GM18858 (cell line): ENCODE data around the gene PAFAH1B1.
"Not testable (repeated sequence)": the region's sequence is repeated elsewhere in the genome, so short reads cannot be mapped to it uniquely, and the experiment has no call there.

ENCODE experiments used
- ATAC-seq: cut with Tn5 transposase; IDR thresholded peaks from one replicate; pipeline ENCODE4 v1.9.1; 2021; ENCODE audit not compliant: unreplicated experiment

Gene PAFAH1B1

DNA sequence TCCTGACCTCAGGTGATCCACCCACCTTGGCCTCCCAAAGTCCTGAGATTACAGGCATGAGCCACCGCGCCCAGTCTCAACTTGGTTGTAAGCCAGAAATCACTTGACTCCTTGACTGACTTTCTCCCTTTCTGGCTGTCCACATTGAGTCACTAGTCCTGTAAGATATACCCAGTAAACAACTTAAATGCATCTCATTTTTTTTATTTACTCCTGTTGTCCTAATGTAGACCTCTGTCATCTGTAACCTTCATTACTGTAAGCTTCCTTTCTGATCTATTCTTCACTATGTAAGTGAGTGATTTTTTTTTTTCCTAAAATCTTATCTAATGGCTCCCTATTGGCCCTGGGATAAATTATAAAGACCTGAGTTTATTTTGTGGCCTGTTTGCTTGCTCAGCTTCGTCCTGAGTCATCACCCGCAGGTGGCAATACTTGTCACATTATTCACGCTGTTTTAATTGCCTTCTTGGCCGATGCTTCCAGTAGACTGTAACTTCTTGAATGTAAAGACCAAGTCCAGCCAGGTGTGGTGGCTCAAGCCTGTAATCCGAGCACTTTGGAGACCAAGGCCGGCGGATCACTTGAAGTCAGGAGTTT lies 41.0 kb downstream of the PAFAH1B1 start:
- ATAC-seq, result no peak

DNA sequence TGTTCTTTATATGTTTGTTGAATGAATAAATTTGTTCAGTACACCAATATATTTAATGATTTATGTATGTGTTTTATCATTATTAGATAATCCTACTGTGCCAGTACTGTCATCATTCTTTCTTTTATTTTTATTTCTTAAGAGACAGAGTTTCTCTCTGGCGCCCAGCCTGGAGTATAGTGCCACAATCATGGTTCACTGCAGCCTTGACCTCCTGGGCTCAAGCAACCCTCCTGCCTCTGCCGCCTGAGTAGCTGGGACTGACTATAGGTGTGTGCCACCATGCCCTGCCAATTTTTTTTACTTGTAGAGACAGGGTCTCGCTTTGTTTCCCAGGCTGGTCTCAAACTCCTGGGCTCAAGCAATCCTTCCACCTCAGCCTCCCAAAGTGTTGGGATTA lies 41.8 kb downstream of the PAFAH1B1 start:
- ATAC-seq, result no peak

DNA sequence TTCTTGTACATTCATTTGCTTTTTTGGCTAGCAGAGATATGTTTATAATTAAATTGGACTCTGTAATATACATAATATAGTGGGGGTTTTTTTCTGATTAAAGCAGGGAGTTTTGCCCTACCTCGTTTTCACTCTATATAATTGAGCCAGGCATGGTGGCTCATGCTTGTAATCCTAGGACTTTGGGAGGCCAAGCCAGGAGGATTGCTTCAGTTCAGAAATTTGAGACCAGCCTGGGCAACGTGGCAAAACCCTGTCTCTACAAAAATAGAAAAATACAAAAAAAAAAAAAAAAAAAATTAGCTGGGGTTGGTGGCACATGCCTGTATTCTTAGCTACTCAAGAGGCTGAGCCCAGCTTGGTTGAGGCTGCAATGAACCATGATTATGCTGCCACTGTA lies 42.2 kb downstream of the PAFAH1B1 start:
- ATAC-seq, result no peak

DNA sequence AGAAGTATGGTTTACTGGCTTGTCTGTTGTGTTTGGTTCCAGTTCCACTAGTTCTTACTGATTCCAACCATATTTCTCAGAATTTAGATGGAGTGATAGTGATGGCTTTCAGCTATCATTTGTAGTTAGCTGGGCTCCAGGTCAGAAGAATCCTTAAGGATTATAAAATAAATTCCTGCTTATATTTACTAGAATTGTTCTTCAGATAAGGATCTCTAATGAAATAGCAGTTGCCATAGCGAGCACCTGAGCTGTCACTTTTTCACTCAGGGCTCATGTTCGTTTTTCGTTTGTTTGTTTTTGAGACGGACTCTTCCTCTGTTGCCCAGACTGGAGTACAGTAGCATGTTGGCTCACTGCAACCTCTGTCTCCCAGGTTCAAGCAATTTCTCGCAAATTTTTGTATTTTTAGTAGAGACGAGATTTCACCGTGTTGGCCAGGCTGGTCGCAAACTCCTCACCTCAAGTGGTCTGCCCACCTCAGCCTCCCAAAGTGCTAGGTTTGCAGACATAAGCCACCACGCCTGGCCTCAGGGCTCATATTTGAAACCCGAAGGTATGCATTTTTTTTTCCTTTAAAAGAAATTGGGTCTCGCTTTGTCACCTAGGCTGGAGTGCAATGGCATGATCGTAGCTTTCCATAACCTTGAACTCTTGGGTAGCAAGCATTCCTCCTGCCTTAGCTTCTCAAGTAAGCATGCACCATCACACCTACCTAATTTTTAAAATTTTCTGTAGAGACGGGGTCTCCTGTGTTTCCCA lies 42.9 kb downstream of the PAFAH1B1 start:
- no peak for ATAC-seq

DNA sequence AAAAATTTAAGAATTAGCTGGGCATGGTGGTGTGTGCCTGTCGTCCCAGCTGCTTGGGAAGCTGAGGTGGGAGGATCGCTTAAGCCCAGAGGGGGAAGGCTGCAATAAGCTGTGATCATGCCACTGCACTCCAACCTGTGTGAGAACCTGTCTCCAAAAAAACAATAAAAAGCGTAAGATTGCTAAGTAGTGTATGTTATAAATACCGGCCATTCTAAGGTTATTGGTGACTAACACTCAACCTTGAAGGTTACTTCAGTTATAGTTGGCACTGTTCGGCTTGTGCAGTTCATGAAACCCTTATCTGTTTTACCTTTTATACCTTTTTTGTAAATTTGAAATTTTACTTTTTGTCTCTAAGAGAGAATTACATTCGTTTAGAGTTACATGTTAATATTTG lies 44.0 kb downstream of the PAFAH1B1 start:
- ATAC-seq, result no peak

DNA sequence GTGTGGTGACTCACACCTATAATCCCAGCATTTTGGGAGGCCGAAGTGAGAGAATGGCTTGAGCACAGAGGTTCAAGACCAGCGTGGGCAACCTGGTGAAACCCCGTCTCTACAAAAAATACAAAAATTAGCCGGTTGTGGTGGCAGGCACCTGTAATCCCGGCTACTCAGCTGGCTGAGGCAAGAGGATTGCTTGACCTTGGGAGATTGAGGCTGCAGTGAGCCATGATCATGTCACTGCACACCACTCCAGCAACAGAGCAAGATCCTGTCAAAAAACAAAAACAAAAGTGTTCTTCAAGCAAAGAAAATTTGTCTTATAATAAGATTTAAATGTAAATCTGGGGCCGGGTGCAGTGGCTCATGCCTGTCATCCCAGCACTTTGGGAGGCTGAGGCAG lies 51.5 kb downstream of the PAFAH1B1 start:
- no peak for ATAC-seq

DNA sequence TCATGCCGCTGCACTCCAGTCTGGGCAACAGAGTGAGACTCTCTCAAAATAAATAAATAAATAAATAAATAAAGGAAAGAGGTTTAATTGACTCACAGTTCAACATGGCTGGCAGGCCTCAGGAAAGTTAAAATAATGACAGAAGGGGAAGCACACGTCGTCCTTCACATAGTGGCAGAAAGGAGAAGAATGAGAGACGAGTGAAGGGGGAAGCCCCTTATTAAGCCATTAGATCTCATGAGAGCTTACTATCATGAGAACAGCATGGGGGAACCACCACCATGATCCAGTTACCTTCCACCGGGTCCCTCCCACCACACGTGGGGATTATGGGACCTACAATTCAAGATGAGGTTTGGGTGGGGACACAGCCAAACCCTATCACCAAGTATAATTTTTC lies 54.5 kb downstream of the PAFAH1B1 start:
- no peak for ATAC-seq

DNA sequence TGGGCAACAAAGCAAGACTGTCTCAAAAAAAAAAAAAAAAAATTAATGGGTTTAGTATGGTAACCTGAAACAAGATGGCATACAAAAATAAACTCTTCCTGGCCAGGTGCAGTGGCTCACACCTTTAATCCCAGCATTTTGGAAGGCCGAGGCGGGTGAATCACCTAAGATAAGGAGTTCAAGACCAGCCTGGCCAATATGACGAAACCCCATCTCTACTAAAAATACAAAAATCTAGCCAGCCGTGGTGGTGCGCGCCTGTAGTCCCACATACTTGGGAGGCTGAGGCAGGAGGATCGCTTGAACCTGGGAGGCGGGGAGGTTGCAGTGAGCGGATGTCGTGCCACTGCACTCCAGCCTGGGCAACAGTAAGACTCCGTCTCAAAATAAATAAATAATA lies 55.7 kb downstream of the PAFAH1B1 start:
- ATAC-seq, result no peak

DNA sequence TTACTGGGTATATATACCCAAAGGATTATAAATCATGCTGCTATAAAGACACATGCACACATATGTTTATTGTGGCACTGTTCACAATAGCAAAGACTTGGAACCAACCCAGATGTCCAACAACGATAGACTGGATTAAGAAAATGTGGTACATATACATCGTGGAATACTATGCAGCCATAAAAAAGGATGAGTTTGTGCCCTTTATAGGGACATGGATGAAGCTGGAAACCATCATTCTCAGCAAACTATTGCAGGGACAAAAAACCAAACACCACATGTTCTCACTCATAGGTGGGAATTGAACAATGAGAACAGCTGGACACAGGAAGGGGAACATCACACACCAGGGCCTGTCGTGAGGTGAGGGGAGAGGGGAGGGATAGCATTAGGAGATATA lies 59.5 kb downstream of the PAFAH1B1 start:
- not testable (repeated sequence) for ATAC-seq

DNA sequence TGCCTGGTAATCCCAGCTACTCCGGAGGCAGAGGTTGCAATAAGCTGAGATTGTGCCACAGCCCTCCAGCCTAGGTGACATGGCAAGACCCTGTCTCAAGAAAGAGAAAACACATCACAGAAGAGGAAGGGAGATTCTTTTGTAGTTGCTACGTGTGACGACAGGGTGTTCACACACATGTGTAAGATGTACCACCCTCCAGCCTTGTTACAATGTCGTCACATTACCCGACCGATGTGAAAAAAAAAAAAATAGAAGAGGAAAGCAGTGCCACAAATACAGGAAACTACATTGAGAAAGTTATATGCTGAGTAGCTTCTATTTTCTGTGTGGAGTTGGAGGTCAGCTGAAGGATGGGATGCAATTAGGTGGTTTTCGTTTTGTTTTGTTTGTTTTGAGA lies 62.1 kb downstream of the PAFAH1B1 start:
- no peak for ATAC-seq

DNA sequence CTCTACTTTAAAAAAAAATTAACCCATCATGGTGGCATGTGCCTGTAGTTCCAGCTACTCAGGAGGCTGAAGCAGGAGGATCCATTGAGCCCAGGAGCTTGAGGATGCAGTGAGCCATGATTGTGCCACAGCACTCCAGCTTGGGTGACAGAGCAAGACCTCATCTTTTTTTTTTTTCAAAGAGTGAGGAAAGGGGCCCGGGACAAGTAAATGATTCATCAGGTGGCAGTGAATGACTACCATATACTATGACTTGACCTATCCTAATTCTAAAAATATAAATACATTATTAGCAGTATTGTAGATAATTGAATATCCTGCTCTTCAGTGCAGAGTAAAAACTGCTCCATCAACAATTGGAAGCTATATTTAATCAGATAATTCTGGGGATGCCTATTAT lies 62.8 kb downstream of the PAFAH1B1 start:
- ATAC-seq, result no peak

DNA sequence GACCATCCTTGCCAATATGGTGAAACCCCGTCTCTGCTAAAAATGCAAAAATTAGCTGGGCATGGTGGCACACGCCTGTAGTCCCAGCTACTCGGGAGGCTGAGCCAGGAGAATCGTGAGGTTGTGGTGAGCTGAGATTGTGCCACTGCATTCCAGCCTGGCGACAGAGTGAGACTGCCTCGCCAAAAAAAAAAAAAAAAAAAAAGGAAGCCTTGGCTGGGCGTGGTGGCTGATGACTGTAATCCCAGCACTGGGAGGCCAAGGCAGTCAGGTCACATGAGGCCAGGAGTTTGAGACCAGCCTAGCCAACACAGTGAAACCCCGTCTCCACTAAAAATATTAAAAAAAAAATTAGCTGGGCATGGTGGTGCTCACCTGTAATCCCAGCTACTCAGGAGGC lies 65.9 kb downstream of the PAFAH1B1 start:
- ATAC-seq, result not testable (repeated sequence)

DNA sequence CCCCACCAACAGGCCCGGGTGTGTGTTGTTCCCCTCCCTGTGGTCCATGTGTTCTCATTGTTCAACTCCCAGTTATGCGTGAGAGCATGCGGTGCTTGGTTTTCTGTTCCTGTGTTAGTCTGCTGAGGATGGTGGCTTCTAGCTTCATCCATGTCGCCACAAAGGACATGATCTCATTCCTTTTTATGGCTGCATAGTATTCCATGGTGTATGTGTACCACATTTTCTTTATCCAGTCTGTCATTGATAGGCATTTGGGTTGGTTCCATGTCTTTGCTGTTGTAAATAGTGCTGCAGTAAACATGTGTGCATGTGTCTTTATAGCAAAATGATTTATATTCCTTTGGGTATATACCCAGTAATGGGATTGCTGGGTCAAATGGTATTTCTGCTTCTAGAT lies 67.0 kb downstream of the PAFAH1B1 start:
- not testable (repeated sequence) for ATAC-seq

DNA sequence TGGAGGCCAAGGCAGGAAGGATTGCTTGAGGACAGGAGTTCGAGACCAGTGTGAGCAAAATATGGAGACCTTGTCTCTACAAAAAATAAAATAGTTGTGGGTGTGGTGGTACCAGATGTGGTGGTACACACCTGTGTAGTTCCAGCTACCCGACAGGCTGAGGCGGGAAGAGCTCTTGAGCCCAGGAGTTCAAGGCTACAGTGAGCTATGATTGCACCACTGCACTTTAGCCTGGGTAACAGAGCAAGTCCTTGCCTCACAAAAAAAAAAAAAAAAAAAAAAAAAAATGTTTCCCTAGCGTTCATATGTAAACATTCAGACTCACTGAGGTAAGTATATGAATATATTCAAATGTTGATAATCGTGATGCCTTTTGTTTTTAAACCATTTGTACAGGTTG lies 78.6 kb downstream of the PAFAH1B1 start:
- ATAC-seq, result no peak

DNA sequence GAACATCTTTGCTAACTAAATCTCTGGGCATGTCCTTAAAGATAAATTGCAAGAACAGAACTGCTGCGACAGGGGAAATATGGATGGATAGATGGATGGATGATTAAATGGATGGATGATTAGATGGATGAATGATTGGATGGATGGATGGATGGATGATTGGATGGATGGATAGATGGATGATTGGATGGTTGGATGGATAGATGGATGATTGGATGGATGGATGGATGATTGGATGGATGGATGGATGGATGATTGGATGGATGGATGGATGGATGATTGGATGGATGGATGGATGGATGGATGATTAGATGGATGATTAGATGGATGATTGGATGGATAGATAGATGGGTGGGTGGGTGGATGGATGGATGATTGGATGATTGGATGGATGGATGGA lies 85.8 kb downstream of the PAFAH1B1 start:
- not testable (repeated sequence) for ATAC-seq

DNA sequence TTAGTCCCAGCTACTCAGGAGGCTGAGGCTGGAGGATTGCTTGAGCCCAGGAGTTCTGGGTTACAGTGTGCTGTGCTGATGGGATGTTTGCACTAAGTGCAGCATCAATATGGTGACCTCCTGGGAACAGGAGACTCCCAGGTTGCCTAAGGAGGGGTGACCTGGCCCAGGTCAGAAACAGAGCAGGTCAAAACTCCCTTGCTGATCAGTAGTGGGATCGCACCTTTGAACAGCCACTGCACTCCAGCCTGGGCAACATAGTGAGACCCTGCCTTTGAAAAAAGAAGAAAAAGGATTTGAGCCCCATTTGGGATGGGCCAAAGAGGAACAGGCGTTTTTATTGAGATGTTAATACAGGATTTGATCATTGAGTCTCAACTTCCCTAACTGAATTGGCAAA lies 87.5 kb downstream of the PAFAH1B1 start:
- no peak for ATAC-seq

DNA sequence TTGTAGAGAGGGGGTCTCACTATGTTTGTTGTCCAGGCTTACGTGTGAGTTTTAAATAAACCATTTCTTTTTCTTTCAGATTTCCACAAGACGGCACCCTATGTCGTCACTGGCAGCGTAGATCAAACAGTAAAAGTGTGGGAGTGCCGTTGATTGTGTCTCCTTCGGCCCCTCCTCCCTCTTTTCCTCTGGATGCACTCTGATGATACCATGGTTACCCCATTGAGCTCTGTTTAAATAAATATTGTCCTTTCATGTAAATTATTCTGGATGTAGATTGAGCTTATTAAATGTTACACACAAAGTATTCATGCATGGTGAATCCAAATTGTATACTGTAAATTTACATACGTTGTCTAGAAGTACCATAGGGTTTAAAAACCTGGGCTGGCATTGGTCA lies 88.2 kb downstream of the PAFAH1B1 start:
- ATAC-seq, result no peak

DNA sequence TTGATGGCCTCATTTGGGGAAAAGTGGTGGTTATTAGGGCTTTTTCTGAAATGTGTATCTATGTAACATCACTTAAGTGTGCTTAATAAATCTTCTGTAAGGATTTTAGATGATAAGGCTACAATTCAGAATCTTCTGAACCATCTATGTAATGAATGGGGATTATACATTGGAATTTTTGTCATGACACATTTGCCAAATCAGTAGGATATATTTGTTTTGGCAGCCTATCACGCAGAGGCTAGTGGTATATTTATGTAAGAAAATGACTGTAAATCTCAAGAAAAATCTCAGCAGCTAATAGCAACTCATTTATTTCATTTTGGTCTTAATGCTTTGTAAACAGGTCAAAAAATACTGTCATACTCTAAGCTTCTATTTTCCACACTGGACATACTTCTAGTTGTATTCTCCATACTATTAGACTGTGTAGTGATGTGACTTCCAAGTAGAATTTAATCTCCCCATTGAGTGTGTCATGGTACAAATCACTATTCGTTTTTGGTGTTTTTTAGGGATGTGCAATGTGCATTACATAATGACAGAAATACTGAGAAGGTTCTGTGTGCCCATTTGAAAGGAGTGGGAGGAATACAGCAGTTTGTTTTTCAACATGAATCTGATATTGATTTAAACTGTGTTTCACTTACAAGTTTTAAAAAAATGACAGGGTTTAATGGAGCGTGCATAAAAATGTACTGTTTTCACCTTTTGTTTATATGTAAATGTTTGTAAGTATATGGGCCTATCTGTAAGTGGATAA lies 88.9 kb downstream of the PAFAH1B1 start:
- ATAC-seq, result no peak

DNA sequence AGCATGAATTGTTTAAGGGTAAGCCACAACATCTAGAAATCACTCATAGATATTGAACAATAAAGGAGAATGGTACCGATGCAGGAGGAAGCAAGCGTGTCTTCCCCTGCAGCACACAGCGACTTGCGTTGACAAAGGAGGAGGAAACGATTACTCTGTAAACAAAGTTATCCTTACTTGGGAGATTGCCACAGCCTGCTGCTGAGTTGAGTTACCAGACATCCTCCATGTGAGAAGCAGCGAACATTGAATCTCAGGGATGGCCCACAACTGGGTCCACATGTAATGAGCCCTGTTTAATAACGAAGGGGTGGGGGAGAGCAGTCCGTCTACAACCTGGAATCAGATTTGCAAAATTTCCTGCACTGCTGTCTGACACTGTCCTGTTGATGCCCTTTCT lies 90.5 kb downstream of the PAFAH1B1 start:
- ATAC-seq, result no peak

DNA sequence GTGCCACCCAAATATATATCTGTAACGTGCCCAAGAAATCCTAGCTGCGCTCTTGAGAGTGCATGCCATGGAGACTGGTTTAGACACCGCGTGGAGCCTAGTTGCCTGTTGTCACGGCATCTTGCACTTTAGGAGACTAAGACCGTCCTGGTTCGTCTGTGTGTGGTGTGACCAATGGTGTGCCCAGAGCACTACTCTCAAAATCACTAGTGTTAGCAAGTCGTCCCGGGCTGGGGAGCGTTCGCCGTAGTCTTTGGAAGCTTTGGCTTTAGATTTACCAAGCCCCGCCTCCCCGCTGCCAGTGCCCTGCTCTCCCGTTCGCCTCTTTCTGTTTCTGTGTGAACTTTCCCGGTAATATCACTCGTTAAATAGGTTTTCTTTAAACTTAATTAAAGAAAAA lies 91.1 kb downstream of the PAFAH1B1 start:
- ATAC-seq, result no peak

DNA sequence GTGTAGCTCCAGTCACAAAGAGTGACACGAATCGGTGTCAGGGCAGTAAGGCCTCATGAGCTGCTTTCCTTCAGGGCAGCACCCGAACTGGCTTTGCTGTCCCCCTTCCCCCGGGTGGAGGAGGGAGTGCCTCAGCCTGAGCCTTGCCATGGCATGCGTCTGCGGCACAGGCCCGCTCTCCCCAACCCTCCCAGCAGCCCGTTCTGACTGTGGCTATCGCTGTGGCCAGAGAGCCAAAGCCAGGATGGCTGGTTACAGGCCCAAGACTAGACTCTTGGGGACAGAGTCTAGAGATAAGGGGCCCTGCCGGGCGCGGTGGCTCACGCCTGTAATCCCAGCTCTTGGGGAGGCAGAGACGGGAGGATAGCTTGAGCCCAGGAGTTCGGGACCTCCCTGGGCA lies 92.2 kb downstream of the PAFAH1B1 start:
- ATAC-seq, result no peak

DNA sequence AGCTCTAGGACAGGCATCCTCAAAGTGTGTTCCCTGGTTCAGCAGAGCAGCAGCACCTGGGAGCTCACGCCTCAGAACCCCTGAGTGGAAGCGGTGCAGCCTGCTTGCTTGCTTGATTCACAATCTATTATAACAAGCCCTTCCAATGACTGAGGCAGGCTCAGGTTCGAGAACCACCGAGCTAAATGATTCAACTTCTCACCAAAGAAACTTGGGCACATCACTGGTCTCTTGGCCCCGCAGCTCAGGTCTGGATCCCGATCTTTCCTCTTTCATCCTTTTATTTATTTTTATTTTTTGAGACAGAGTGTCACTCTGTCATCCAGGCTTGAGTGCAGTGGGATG lies 93.6 kb downstream of the PAFAH1B1 start:
- ATAC-seq, result no peak
